ENCODE data around the gene MYO18B.

Gene MYO18B

GRCh38 chr22:26057731-26058130, 315.7 kb downstream of the MYO18B start:
- DNase-seq: no peak

GRCh38 chr22:26064048-26064447, 322.1 kb downstream of the MYO18B start:
- no peak for DNase-seq

- DNase-seq: no peak
Measured at GRCh38 chr22:26065847-26066246, 323.9 kb downstream of the MYO18B start.

- DNase-seq: no peak
Measured at GRCh38 chr22:26066534-26066933, 324.5 kb downstream of the MYO18B start.

DNA sequence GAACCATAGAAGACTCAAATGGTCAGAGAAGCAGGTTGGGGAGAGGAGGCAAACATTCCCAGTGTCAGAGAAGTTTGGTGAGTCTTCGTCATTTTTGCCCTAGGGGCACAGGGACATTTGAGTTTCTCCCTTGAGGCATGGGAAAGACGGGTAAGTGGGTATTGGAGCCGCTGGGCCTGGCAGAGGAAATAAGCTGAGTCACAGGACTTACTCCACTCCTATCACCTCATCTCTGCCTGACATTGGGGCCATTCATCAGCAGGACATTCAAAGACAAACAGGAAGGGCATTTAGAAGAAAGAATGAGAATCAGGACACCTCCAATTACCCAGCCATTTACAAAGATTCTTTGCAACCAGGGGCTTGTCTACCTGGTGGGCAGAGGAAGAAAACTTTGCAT, 326.6 kb downstream of the MYO18B start:
- no peak for DNase-seq

DNA sequence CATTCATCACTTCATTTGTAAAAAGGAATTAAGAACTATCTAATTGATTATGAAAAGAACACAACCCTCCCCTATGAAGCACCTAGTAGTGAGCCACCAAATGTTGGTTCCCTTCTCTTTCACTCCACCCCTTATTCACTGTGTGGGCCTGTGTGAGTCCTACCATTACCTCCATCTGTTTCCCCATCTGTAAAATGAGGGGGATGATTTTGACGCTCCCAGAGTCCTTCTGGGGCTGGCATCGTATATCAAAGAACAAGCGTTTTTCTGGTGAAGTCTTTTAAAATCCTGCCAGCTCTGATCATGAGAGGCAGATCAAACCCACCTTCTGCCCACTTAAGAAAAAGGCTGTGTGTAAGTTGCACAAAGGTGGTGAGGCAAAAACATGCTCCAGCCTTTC, 330.6 kb downstream of the MYO18B start:
- no peak for DNase-seq

GRCh38 chr22:26075251-26075650, 333.3 kb downstream of the MYO18B start:
- no peak for DNase-seq

- DNase-seq: no peak
Measured at GRCh38 chr22:26079009-26079408, 337.0 kb downstream of the MYO18B start.

Measured in activated CD4-positive, CD25-positive, alpha-beta regulatory T cell (primary cell).